BLaER1 treated with 17β-estradiol and CSF1 and Interleukin-3, amounts not matched to agents 10 nM and 100 nM (cell line): ENCODE measurements around the gene CRYGN.

Experiments
- H3K27ac ChIP-seq, 11 experiments: shearing (Covaris generic); formaldehyde crosslinking; 2 replicates each; pipeline ENCODE4 v1.8.1; 2022
- H3K27me3 ChIP-seq, 11 experiments: shearing (Covaris generic); formaldehyde crosslinking; 2 replicates each; pipeline ENCODE4 v1.8.1; 2022
- H3K36me3 ChIP-seq, 11 experiments: shearing (Covaris generic); formaldehyde crosslinking; 2 replicates each; pipeline ENCODE4 v1.8.1; 2022
- H3K4me1 ChIP-seq, 10 experiments: shearing (Covaris generic); formaldehyde crosslinking; 2 replicates each; pipeline ENCODE4 v1.8.1; 2022
- H3K4me2 ChIP-seq, 11 experiments: shearing (Covaris generic); formaldehyde crosslinking; 2 replicates each; pipeline ENCODE4 v1.8.1; 2022
- H3K4me3 ChIP-seq, 10 experiments: shearing (Covaris generic); formaldehyde crosslinking; 2 replicates each; pipeline ENCODE4 v1.8.1; 2022
- H3K9ac ChIP-seq, 11 experiments: shearing (Covaris generic); formaldehyde crosslinking; 2 replicates each; pipeline ENCODE4 v1.8.1; 2022
- H3K9me3 ChIP-seq, 11 experiments: shearing (Covaris generic); formaldehyde crosslinking; replicated peaks in 1 of 11; 2 replicates each; pipeline ENCODE4 v1.8.1; 2022
- H4K20me1 ChIP-seq, 11 experiments: shearing (Covaris generic); formaldehyde crosslinking; 2 replicates each; pipeline ENCODE4 v1.8.1; 2022
- Cebpa-rat ChIP-seq, 11 experiments: shearing (Covaris generic); IDR thresholded peaks; 2 replicates each; pipeline ENCODE4 v1.8.1; 2022

Gene CRYGN

DNA sequence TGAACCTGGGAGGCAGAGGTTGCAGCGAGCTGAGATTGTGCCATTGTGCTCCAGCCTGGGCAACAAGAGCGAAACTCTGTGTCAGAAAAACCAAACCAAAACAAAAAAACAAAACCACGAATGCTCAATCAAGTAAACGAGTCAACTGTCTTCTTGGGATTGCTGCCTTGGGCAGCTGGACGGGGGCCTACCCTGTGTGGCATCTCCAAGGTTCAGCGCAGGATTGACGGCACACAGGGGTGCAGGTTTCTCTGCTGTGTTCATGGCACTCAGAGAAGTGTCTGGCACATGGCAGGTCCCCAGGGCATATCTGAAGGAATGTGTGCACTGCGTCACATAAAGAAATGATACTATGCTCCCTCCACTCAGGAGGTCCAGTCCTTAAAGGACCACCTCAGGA is 25.2 kb upstream of the CRYGN start:
- no peak overlapping the region for H3K9ac ChIP-seq
- 0 out of 20 replicates have a peak overlapping the region, but pooled peaks of 2 of the 10 experiments have one; percentile 11 to 14 for H3K4me3 ChIP-seq
- no peak for TF ChIP-seq Cebpa-rat (IDR thresholded peaks at IDR 0.05)
- H3K4me1 ChIP-seq, result peaks cover 0 to 7% (median 0%) of the 10 kb centered on the region in 10 experiments; a peak in 3 of 20 replicates
- peaks cover 67 to 84% (median 80%) of the 10 kb centered on the region in 11 experiments for H3K36me3 ChIP-seq
- H3K9me3 ChIP-seq, result peaks cover 42 to 59% (median 49%) of the 10 kb centered on the region in 11 experiments
- peaks cover 6 to 40% (median 17%) of the 10 kb centered on the region in 11 experiments; a peak in 15 of 22 replicates for H4K20me1 ChIP-seq
- no peaks in the 10 kb centered on the region for H3K27me3 ChIP-seq
- no peak overlapping the region for H3K4me2 ChIP-seq
- no peak overlapping the region for H3K27ac ChIP-seq

DNA sequence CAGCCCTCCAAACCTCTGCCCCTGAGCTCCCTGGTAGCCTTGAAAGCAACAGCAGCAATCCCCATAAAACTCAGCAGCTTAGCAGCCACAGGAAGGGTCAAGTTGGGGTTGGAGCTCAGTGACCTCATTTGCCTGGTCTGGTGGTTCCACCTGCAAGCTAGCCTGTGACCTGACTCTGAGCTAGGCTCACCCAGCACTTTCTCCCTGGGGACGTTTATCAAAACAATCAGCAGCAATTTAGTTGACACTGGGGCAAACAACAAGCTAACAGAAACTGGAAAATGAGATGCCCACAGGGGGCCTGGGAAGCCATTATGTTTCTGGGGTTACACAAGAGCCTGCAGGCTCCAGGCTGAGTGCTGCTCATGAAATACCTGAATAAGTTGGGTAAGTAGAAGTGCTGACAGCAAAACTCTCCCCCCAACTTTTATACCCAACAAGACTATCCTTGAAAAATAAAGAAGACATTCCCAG is 22.4 kb upstream of the CRYGN start:
- Histone ChIP-seq H3K4me2 (no peak overlapping the region), H3K27ac (no peak overlapping the region), H3K27me3 (no peaks in the 10 kb centered on the region), H4K20me1 (peaks cover 0 to 24% (median 3%) of the 10 kb centered on the region in 11 experiments; a peak in 9 of 22 replicates), H3K36me3 (peaks cover 39 to 55% (median 52%) of the 10 kb centered on the region in 11 experiments), H3K4me3 (no peak overlapping the region), H3K9ac (no peak overlapping the region), H3K9me3 (peaks cover 42 to 54% (median 47%) of the 10 kb centered on the region in 11 experiments), H3K4me1 (peaks cover 0 to 2% (median under 1%) of the 10 kb centered on the region in 10 experiments; a peak in 4 of 20 replicates)
- no peak for TF ChIP-seq Cebpa-rat (IDR thresholded peaks at IDR 0.05)

GRCh38 chr7:151461942-151462230 is 21.9 kb upstream of the CRYGN start:
- Histone ChIP-seq H3K9ac (no peak overlapping the region), H3K36me3 (peaks cover 34 to 51% (median 47%) of the 10 kb centered on the region in 11 experiments), H3K4me3 (no peak overlapping the region), H3K27me3 (no peaks in the 10 kb centered on the region), H3K9me3 (peaks cover 42 to 50% (median 45%) of the 10 kb centered on the region in 11 experiments), H3K4me1 (peaks cover 0 to 6% (median 5%) of the 10 kb centered on the region in 10 experiments; a peak in 16 of 20 replicates), H3K4me2 (no peak overlapping the region), H3K27ac (no peak overlapping the region), H4K20me1 (peaks cover 0 to 20% (median 0%) of the 10 kb centered on the region in 11 experiments; a peak in 4 of 22 replicates)
- no peak for TF ChIP-seq Cebpa-rat (IDR thresholded peaks at IDR 0.05)

- Histone ChIP-seq H3K4me2 (no peak overlapping the region), H3K9ac (no peak overlapping the region), H4K20me1 (peaks cover 0 to 18% (median 0%) of the 10 kb centered on the region in 11 experiments; a peak in 3 of 22 replicates), H3K36me3 (peaks cover 31 to 47% (median 43%) of the 10 kb centered on the region in 11 experiments), H3K4me1 (peaks cover 0 to 12% (median 10%) of the 10 kb centered on the region in 10 experiments; a peak in 16 of 20 replicates), H3K27ac (no peak overlapping the region), H3K27me3 (no peaks in the 10 kb centered on the region), H3K4me3 (no peak overlapping the region), H3K9me3 (peaks cover 40 to 48% (median 43%) of the 10 kb centered on the region in 11 experiments)
- TF ChIP-seq Cebpa-rat (IDR thresholded peaks at IDR 0.05), result no peak
These were observed 21.4 kb upstream of the CRYGN start for GRCh38 chr7:151461096-151461941.

GRCh38 chr7:151460474-151460855 is 20.5 kb upstream of the CRYGN start:
- H4K20me1 ChIP-seq, result peaks cover 0 to 15% (median 0%) of the 10 kb centered on the region in 11 experiments; a peak in 3 of 22 replicates
- H3K36me3 ChIP-seq, result peaks cover 22 to 38% (median 34%) of the 10 kb centered on the region in 11 experiments
- peaks cover 33 to 40% (median 35%) of the 10 kb centered on the region in 11 experiments for H3K9me3 ChIP-seq
- no peak overlapping the region for H3K27ac ChIP-seq
- H3K4me3 ChIP-seq, result no peak overlapping the region
- no peaks in the 10 kb centered on the region for H3K27me3 ChIP-seq
- TF ChIP-seq Cebpa-rat (IDR thresholded peaks at IDR 0.05), result no peak
- no peak overlapping the region for H3K9ac ChIP-seq
- H3K4me2 ChIP-seq, result no peak overlapping the region
- H3K4me1 ChIP-seq, result peaks cover 0 to 14% (median 10%) of the 10 kb centered on the region in 10 experiments; a peak in 16 of 20 replicates

DNA sequence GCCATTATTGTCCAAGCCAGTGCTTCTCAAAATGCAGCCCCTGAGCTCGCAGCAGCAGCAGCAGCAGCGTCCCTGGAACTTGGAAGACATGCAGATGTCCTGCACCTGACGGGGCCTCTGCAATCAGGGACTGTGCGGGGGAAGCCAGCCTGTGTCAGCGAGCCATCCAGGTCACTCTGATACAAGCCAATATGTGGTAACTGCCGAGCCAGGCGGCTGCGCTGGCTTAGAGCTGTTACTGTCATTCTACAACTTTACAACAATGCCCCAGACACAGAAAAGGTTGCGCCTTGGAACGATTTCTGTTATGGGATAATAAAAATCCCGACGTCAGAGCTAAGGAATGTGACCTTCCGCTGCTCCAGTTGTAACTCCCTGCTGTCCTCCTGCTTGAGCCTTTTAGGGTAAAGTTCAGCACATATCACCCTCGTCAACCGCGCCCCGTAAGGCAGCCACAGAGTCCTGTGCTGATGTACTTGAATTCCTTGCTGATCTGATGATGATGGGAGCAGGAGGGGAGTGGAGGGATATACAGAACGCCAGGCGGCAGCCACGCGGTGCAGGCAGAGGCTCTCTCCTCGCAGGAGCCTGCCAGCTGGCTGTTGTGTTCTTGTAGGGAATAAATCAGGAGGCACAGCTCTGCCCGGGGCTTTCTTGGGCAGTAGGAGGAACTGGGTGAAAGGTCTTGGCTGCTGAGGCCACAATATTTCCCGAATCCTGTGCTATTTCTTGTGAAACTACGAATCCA is 20.0 kb upstream of the CRYGN start:
- peaks cover 27 to 35% (median 29%) of the 10 kb centered on the region in 11 experiments for H3K9me3 ChIP-seq
- no peak overlapping the region for H3K4me2 ChIP-seq
- H4K20me1 ChIP-seq, result peaks cover 0 to 15% (median 0%) of the 10 kb centered on the region in 11 experiments; a peak in 3 of 22 replicates
- H3K27ac ChIP-seq, result no peak overlapping the region
- H3K27me3 ChIP-seq, result no peaks in the 10 kb centered on the region
- H3K4me3 ChIP-seq, result no peak overlapping the region
- H3K4me1 ChIP-seq, result peaks cover 0 to 14% (median 10%) of the 10 kb centered on the region in 10 experiments; a peak in 16 of 20 replicates
- H3K36me3 ChIP-seq, result peaks cover 16 to 33% (median 28%) of the 10 kb centered on the region in 11 experiments
- H3K9ac ChIP-seq, result no peak overlapping the region
- no peak for TF ChIP-seq Cebpa-rat (IDR thresholded peaks at IDR 0.05)

DNA sequence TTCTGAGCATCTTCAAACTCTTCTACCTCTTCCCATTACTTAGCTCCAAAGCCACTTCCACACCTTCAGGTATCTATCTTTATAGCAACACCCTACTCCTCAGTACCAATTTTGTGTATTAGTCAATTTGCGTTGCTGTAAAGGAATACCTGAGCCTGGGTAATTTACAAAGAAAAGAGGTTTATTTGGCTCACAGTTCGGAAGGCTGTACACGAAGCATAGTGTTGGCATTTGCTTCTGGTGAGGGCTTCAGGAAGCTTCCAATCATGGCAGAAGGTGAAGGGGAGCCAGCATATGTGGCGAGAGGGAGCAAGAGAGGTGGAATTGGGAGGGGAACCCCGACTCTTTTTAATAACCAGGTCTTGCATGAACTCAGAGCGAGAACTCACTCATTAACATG is 17.6 kb upstream of the CRYGN start:
- H3K27me3 ChIP-seq, result no peaks in the 10 kb centered on the region
- H3K9ac ChIP-seq, result no peak overlapping the region
- H3K4me1 ChIP-seq, result peaks cover 0 to 18% (median 10%) of the 10 kb centered on the region in 10 experiments; a peak in 16 of 20 replicates
- peaks cover 0 to 15% (median 0%) of the 10 kb centered on the region in 11 experiments; a peak in 3 of 22 replicates for H4K20me1 ChIP-seq
- peaks cover 3 to 11% (median 5%) of the 10 kb centered on the region in 11 experiments for H3K9me3 ChIP-seq
- peak overlapping the region in 5 of 11 experiments; percentile 5 to 69 (median 22); a peak in 1 of 22 replicates for H3K4me2 ChIP-seq
- H3K4me3 ChIP-seq, result no peak overlapping the region
- TF ChIP-seq Cebpa-rat (IDR thresholded peaks at IDR 0.05), result no peak
- peaks cover 0 to 10% (median 5%) of the 10 kb centered on the region in 11 experiments; a peak in 13 of 22 replicates for H3K36me3 ChIP-seq
- no peak overlapping the region for H3K27ac ChIP-seq

DNA sequence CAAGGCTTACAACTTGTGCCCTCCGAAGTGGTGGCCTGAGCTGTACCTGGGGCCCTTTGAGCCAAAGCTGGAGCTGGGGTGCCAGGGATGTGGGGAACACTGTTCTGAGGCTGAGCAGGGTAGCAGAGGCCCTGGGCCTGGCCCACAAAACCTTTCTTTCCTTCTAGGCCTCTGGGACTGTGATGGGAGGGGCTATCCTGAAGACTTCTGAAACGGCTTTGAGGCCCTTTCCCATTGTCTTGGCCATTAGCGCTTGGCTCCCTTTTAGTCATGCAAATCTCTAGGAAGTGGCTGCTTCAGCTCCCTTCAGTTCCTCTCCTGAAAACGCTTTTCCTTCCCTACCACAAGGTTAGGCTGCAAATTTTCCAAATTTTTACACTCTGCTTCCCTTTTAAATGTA is 16.8 kb upstream of the CRYGN start:
- peak overlapping the region in 10 of 11 experiments; percentile 1 to 69 (median 20); a peak in 11 of 22 replicates for H3K4me2 ChIP-seq
- H3K9me3 ChIP-seq, result 0 out of 22 replicates have a peak, but pooled peaks cover 0 to 6% (median 0%) of the 10 kb centered on the region in 11 experiments
- H3K9ac ChIP-seq, result no peak overlapping the region
- no peak overlapping the region for H3K27ac ChIP-seq
- H3K4me1 ChIP-seq, result peaks cover 0 to 18% (median 10%) of the 10 kb centered on the region in 10 experiments; a peak in 16 of 20 replicates
- no peaks in the 10 kb centered on the region for H3K27me3 ChIP-seq
- H3K4me3 ChIP-seq, result no peak overlapping the region
- peaks cover 0 to 2% (median 0%) of the 10 kb centered on the region in 11 experiments; a peak in 2 of 22 replicates for H3K36me3 ChIP-seq
- TF ChIP-seq Cebpa-rat (IDR thresholded peaks at IDR 0.05), result no peak
- peaks cover 0 to 15% (median 0%) of the 10 kb centered on the region in 11 experiments; a peak in 3 of 22 replicates for H4K20me1 ChIP-seq
